ENCODE data around the gene FGF8. TPM values are rescaled to one million over a fixed set of nuclear protein-coding genes. Genes with fewer than 3 reads are reported as not detected.
A peak's percentile ranks its signal among the peaks of the same experiment; 100 is the strongest.

The FGF8 gene
- total RNA-seq, 1 experiment from 2014 or later: not detected

GRCh38 chr10:101780187-101780817 lies 4.4 kb upstream of the FGF8 start:
- peaks cover 4% of the 10 kb centered on the region; the same call in 1 of the 2 replicates for H4K20me1 ChIP-seq (ENCODE audit: insufficient read depth, low read depth, low read length)
- H3K36me3 ChIP-seq (ENCODE audit: insufficient read depth, low read length): no peaks in the 10 kb centered on the region
- no peak overlapping the region for H3K27ac ChIP-seq (ENCODE audit: low read length)
- H3K79me2 ChIP-seq (ENCODE audit: low read length): peaks cover 11% of the 10 kb centered on the region
- no peaks in the 10 kb centered on the region for H3K27me3 ChIP-seq (ENCODE audit: low read length)
- peak overlapping the region; percentile 68; the same call in 1 of the 2 replicates for H3K4me3 ChIP-seq (ENCODE audit: low read length)
- no peaks in the 10 kb centered on the region for H3K9me2 ChIP-seq (replicated peaks; ENCODE audit: insufficient read depth, low read length)
- no peak overlapping the region for H2AFZ ChIP-seq (ENCODE audit: low read length)
- H3K9me3 ChIP-seq (ENCODE audit: low read length): no peaks in the 10 kb centered on the region
- peak overlapping the region; percentile 76 for H3K4me2 ChIP-seq (ENCODE audit: low read depth, low read length, poor library complexity, severe bottlenecking)
- no peak for DNase-seq
- H3K9ac ChIP-seq (ENCODE audit: low read length): peak overlapping the region; percentile 75
- H3K4me1 ChIP-seq (ENCODE audit: low read length): peaks cover 47% of the 10 kb centered on the region

- Histone ChIP-seq H2AFZ (ENCODE audit: low read length) (no peak overlapping the region; the same call in 1 of the 2 replicates), H3K36me3 (ENCODE audit: insufficient read depth, low read length) (no peaks in the 10 kb centered on the region), H4K20me1 (ENCODE audit: insufficient read depth, low read depth, low read length) (peaks cover 4% of the 10 kb centered on the region; the same call in 1 of the 2 replicates), H3K27me3 (ENCODE audit: low read length) (no peaks in the 10 kb centered on the region), H3K9ac (ENCODE audit: low read length) (peak overlapping the region; percentile 75), H3K9me3 (ENCODE audit: low read length) (no peaks in the 10 kb centered on the region), H3K9me2 (replicated peaks; ENCODE audit: insufficient read depth, low read length) (no peaks in the 10 kb centered on the region), H3K27ac (ENCODE audit: low read length) (peak overlapping the region; percentile 84), H3K4me3 (ENCODE audit: low read length) (peak overlapping the region; percentile 68), H3K4me2 (ENCODE audit: low read depth, low read length, poor library complexity, severe bottlenecking) (peak overlapping the region; percentile 76), H3K4me1 (ENCODE audit: low read length) (peaks cover 47% of the 10 kb centered on the region), H3K79me2 (ENCODE audit: low read length) (peaks cover 11% of the 10 kb centered on the region)
- DNase-seq: peak; percentile 85
Observed at GRCh38 chr10:101779544-101780186, 3.8 kb upstream of the FGF8 start.

- peak; percentile 87 for DNase-seq
- Histone ChIP-seq H3K9me3 (ENCODE audit: low read length) (no peaks in the 10 kb centered on the region), H3K36me3 (ENCODE audit: insufficient read depth, low read length) (no peaks in the 10 kb centered on the region), H3K79me2 (ENCODE audit: low read length) (peaks cover 11% of the 10 kb centered on the region), H3K27ac (ENCODE audit: low read length) (peak overlapping the region; percentile 84), H3K27me3 (ENCODE audit: low read length) (no peaks in the 10 kb centered on the region), H3K9me2 (replicated peaks; ENCODE audit: insufficient read depth, low read length) (no peaks in the 10 kb centered on the region), H3K4me2 (ENCODE audit: low read depth, low read length, poor library complexity, severe bottlenecking) (peak overlapping the region; percentile 76), H4K20me1 (ENCODE audit: insufficient read depth, low read depth, low read length) (peaks cover 4% of the 10 kb centered on the region; the same call in 1 of the 2 replicates), H3K4me3 (ENCODE audit: low read length) (peak overlapping the region; percentile 68), H2AFZ (ENCODE audit: low read length) (peak overlapping the region; percentile 36; the same call in 1 of the 2 replicates), H3K9ac (ENCODE audit: low read length) (peak overlapping the region; percentile 75), H3K4me1 (ENCODE audit: low read length) (peaks cover 47% of the 10 kb centered on the region)
Observed at GRCh38 chr10:101778781-101779543, 3.0 kb upstream of the FGF8 start.

DNA sequence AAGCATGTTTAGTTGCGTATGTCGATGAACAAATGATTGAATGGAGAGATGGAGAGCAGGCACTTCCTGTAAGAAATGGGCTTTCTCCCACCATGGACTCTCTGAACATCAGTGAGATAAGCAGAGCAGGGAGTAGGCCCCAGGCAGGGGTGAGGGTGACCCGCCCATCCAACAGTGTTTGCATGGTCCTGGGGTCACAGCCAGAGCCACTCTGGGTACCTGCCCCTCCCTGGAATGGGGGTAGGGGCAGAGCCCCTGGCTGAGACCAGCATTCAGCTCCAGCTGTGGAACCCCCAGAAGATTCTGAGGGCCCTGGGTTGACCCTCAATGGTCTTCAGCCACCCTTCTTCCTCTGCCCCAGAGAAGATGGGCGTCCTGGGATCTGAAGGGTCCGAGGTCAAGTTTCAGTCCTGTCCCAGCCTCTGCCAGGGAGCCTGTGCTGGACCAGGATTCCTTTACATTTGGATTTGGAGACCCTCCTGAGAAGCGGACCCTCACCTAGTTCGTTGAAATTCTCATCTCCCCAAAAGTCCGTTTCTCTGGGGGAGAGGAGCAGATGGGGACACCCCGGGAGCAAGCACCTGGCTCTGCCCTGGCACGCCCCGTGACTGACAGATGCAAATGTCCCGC lies 2.4 kb upstream of the FGF8 start:
- Histone ChIP-seq H3K79me2 (ENCODE audit: low read length) (peaks cover 11% of the 10 kb centered on the region), H3K36me3 (ENCODE audit: insufficient read depth, low read length) (no peaks in the 10 kb centered on the region), H3K9ac (ENCODE audit: low read length) (peak overlapping the region; percentile 75), H3K27ac (ENCODE audit: low read length) (peak overlapping the region; percentile 84), H3K4me3 (ENCODE audit: low read length) (peak overlapping the region; percentile 68), H2AFZ (ENCODE audit: low read length) (no peak overlapping the region), H3K9me2 (replicated peaks; ENCODE audit: insufficient read depth, low read length) (no peaks in the 10 kb centered on the region), H3K27me3 (ENCODE audit: low read length) (no peaks in the 10 kb centered on the region), H3K4me2 (ENCODE audit: low read depth, low read length, poor library complexity, severe bottlenecking) (peak overlapping the region; percentile 76), H3K4me1 (ENCODE audit: low read length) (peaks cover 41% of the 10 kb centered on the region), H4K20me1 (ENCODE audit: insufficient read depth, low read depth, low read length) (peaks cover 4% of the 10 kb centered on the region; the same call in 1 of the 2 replicates), H3K9me3 (ENCODE audit: low read length) (no peaks in the 10 kb centered on the region)
- no peak for DNase-seq

- no peaks in the 10 kb centered on the region for H3K27me3 ChIP-seq (ENCODE audit: low read length)
- no peak overlapping the region for H3K9ac ChIP-seq (ENCODE audit: low read length)
- H3K9me2 ChIP-seq (replicated peaks; ENCODE audit: insufficient read depth, low read length): no peaks in the 10 kb centered on the region
- H3K9me3 ChIP-seq (ENCODE audit: low read length): no peaks in the 10 kb centered on the region
- no peak overlapping the region for H3K4me3 ChIP-seq (ENCODE audit: low read length)
- H3K79me2 ChIP-seq (ENCODE audit: low read length): peaks cover 7% of the 10 kb centered on the region
- no peaks in the 10 kb centered on the region for H3K36me3 ChIP-seq (ENCODE audit: insufficient read depth, low read length)
- peaks cover 41% of the 10 kb centered on the region for H3K4me1 ChIP-seq (ENCODE audit: low read length)
- no peak overlapping the region for H3K4me2 ChIP-seq (ENCODE audit: low read depth, low read length, poor library complexity, severe bottlenecking)
- DNase-seq: no peak
- H2AFZ ChIP-seq (ENCODE audit: low read length): no peak overlapping the region
- H4K20me1 ChIP-seq (ENCODE audit: insufficient read depth, low read depth, low read length): peaks cover 4% of the 10 kb centered on the region; the same call in 1 of the 2 replicates
- no peak overlapping the region for H3K27ac ChIP-seq (ENCODE audit: low read length)
Observed at GRCh38 chr10:101777619-101778145, 1.8 kb upstream of the FGF8 start.

DNA sequence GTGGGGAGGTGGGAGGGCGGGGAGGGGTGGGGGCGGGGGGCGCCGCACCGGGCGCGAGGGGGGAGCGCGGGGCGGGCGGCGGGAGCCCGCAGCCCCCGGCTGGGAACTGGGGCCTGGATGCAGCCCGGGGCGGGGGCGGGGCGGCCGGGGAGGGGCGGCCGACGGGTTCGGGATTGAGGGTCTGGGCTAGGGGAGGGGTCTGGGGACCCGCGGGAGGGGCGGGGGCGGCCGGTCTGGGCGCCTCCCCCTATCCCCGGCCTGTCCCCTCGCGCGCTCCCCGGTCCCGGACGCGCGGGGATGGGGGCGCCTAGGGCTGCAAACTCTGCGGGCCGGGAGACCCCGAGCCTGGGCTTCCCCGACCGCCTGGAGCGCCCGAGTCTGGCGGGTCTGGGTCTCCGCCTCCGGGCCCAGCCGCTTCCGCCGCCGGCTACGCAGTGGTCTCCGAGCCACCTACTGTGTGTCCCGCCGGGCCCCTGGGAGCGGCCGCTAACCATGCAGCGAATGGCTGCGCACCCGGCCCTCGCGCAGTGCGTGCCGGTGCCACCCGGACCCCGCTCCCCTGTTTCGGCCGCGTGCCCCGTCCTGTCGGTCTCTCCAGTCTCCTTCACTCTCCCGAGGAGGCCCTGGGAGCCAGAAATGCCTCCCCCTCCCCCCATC lies 375 bp upstream of the FGF8 start:
- H3K4me3 ChIP-seq (ENCODE audit: low read length): no peak overlapping the region
- peaks cover 4% of the 10 kb centered on the region; the same call in 1 of the 2 replicates for H4K20me1 ChIP-seq (ENCODE audit: insufficient read depth, low read depth, low read length)
- H3K4me1 ChIP-seq (ENCODE audit: low read length): peaks cover 31% of the 10 kb centered on the region
- H3K79me2 ChIP-seq (ENCODE audit: low read length): no peaks in the 10 kb centered on the region
- no peak overlapping the region for H3K9ac ChIP-seq (ENCODE audit: low read length)
- no peak for DNase-seq
- no peak overlapping the region for H3K27ac ChIP-seq (ENCODE audit: low read length)
- no peaks in the 10 kb centered on the region for H3K9me2 ChIP-seq (replicated peaks; ENCODE audit: insufficient read depth, low read length)
- H3K9me3 ChIP-seq (ENCODE audit: low read length): no peaks in the 10 kb centered on the region
- no peaks in the 10 kb centered on the region for H3K27me3 ChIP-seq (ENCODE audit: low read length)
- H3K36me3 ChIP-seq (ENCODE audit: insufficient read depth, low read length): no peaks in the 10 kb centered on the region
- no peak overlapping the region for H3K4me2 ChIP-seq (ENCODE audit: low read depth, low read length, poor library complexity, severe bottlenecking)
- H2AFZ ChIP-seq (ENCODE audit: low read length): no peak overlapping the region

DNA sequence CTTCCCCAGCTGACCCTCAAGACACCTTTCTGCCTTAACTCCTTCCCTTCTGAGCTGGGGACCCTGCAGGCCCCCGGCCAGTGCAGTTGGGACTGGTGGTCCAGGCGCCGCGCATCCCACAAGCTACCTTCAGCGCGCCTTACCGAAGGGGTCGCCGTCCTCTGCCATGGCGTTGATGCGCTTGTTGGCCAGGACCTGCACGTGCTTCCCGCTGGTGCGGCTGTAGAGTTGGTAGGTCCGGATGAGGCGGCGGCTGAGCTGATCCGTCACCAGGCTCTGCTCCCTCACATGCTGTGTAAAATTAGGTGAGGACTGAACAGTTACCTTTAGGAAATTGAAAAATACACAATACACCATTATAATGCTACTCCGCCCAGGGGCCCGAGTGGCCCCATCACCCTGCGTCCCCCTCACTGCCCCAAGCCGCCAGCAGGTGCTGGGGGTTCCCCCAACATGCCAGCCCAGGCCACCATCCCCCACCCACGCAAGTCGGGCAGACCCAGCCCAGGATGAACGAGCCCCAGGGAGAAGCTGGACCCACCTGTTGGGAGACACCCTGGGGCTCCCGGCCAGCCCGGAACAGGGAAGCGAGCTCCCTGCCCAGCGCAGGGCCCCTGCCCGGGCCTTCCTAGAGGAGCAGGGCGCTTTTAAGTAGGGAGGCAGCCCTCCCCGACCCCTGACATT lies 1.2 kb downstream of the FGF8 start:
- H3K27ac ChIP-seq (ENCODE audit: low read length): no peak overlapping the region
- H3K9me2 ChIP-seq (replicated peaks; ENCODE audit: insufficient read depth, low read length): no peaks in the 10 kb centered on the region
- peaks cover 4% of the 10 kb centered on the region; the same call in 1 of the 2 replicates for H4K20me1 ChIP-seq (ENCODE audit: insufficient read depth, low read depth, low read length)
- no peaks in the 10 kb centered on the region for H3K27me3 ChIP-seq (ENCODE audit: low read length)
- H3K36me3 ChIP-seq (ENCODE audit: insufficient read depth, low read length): no peaks in the 10 kb centered on the region
- no peak overlapping the region for H2AFZ ChIP-seq (ENCODE audit: low read length)
- no peak overlapping the region for H3K4me2 ChIP-seq (ENCODE audit: low read depth, low read length, poor library complexity, severe bottlenecking)
- DNase-seq: no peak
- no peaks in the 10 kb centered on the region for H3K9me3 ChIP-seq (ENCODE audit: low read length)
- no peak overlapping the region for H3K4me3 ChIP-seq (ENCODE audit: low read length)
- H3K79me2 ChIP-seq (ENCODE audit: low read length): no peaks in the 10 kb centered on the region
- H3K9ac ChIP-seq (ENCODE audit: low read length): no peak overlapping the region
- peaks cover 16% of the 10 kb centered on the region for H3K4me1 ChIP-seq (ENCODE audit: low read length)

Measured in Karpas-422 (cell line).